Measurements from ENCODE around the gene ENOX1. TPM values are rescaled to one million over a fixed set of nuclear protein-coding genes. Genes with fewer than 3 reads are reported as not detected.
A peak's percentile ranks its signal among the peaks of the same experiment; 100 is the strongest.
"Not testable (repeated sequence)": the region's sequence is repeated elsewhere in the genome, so short reads cannot be mapped to it uniquely, and the experiment has no call there.

ENOX1 gene
- total RNA-seq, result 0.51 and 0.79 TPM in 2 replicates

DNA sequence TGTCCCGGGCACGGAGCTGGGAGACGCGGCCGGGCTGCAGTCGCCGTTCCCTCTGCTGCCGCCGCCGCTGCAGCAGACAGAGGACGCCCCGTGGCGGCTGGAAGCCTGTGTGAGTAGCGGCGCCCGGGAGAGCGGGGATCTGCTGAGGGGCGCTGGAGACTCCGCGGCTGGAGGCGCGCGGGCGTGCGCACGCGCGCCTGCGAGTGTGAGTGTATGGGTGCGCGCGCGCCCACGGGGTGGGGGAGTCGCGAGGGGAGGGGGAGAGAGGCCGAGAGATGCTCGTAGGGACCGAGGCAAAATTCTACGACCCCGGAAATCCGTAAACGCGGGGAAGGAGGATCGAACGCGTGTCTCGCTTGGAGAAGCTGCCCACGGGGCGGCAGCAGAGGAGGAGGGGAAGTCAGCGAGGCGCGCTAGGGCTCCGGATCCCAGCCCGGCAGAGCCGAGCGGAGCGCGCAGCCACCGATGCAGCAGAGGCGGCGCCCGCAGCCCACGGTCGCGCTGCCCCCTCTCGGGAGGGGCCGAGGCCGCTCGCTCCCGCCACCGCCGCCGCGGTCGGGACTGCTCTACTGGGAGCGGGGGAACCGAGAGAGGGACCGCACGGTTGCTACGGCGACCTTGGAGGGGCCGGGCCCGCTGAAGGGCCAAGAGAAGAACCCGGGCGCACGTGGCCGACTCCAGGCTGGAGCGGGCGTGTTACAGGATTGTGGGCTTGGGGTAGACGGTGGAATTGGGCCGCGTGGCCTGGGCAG, at the start of gene ENOX1:
Gene ENOX1 (minus strand): TSS at position 207 of the 752 bp plus-strand sequence.
- H3K27me3 ChIP-seq (ENCODE audit: control insufficient read depth, insufficient read depth, low read length), result no peaks in the 10 kb centered on the region
- DNase-seq (ENCODE audit: low read depth) (no peak), FAIRE-seq (no peak)
- TF ChIP-seq, protein P1, sequence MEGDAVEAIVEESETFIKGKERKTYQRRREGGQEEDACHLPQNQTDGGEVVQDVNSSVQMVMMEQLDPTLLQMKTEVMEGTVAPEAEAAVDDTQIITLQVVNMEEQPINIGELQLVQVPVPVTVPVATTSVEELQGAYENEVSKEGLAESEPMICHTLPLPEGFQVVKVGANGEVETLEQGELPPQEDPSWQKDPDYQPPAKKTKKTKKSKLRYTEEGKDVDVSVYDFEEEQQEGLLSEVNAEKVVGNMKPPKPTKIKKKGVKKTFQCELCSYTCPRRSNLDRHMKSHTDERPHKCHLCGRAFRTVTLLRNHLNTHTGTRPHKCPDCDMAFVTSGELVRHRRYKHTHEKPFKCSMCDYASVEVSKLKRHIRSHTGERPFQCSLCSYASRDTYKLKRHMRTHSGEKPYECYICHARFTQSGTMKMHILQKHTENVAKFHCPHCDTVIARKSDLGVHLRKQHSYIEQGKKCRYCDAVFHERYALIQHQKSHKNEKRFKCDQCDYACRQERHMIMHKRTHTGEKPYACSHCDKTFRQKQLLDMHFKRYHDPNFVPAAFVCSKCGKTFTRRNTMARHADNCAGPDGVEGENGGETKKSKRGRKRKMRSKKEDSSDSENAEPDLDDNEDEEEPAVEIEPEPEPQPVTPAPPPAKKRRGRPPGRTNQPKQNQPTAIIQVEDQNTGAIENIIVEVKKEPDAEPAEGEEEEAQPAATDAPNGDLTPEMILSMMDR (IDR thresholded peaks at IDR 0.05; ENCODE audit: insufficient read depth, low read length, severe bottlenecking), result peak; percentile 1
- no peaks in the 10 kb centered on the region for H3K36me3 ChIP-seq (ENCODE audit: control insufficient read depth, insufficient read depth, low read length)
- peak within 1 kb of the TSS; percentile 61 for H3K4me3 ChIP-seq (ENCODE audit: low read depth, low read length)

DNA sequence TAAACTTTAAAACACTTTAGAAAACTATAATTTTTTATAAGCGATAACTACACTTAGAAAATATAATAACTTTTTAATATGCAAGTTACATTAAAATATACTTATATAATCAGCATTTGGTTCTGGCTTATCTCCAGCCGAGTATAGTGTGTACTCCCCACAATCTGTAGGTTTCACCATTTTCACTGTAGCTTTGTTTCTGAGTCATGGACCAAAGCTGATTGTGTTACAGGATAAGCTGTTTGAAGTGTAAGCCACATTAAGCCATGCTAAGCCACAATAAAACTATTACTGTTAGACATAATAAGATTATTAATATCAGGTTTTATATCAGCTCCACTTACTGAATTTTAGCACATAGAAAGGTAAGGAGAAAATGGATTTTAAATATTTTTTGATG, 48.9 kb upstream of the ENOX1 start:
- FAIRE-seq, result no peak
- TF ChIP-seq, protein P1 (IDR thresholded peaks at IDR 0.05; ENCODE audit: insufficient read depth, low read length, severe bottlenecking), result no peak
- peak; percentile 43 for DNase-seq (ENCODE audit: low read depth)
- Histone ChIP-seq H3K36me3 (ENCODE audit: control insufficient read depth, insufficient read depth, low read length) (no peaks in the 10 kb centered on the region), H3K4me3 (ENCODE audit: low read depth, low read length) (no peak overlapping the region), H3K27me3 (ENCODE audit: control insufficient read depth, insufficient read depth, low read length) (no peaks in the 10 kb centered on the region)

DNA sequence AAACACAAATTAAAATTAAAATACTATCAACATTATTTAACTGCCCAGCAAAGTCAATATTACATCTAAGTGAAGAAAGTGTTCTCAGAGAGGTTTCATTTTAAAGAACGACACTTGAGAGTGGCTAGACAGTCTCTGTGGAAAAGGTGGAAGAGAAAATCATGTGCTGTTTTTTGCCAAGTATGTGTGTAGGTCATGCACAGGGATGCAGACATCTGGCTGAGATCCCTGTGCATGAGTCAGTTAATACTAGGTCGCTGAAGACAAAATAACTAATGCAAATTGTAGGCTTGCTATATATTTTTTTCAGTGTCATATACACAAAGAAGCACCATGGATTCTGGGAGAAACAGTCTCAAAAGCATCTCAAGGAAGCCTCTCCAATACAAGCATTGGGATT, 44.3 kb upstream of the ENOX1 start:
- Histone ChIP-seq H3K36me3 (ENCODE audit: control insufficient read depth, insufficient read depth, low read length) (no peaks in the 10 kb centered on the region), H3K27me3 (ENCODE audit: control insufficient read depth, insufficient read depth, low read length) (no peaks in the 10 kb centered on the region), H3K4me3 (ENCODE audit: low read depth, low read length) (no peak overlapping the region)
- DNase-seq (ENCODE audit: low read depth), result no peak
- TF ChIP-seq, protein P1 (IDR thresholded peaks at IDR 0.05; ENCODE audit: insufficient read depth, low read length, severe bottlenecking), result no peak
- FAIRE-seq, result no peak

DNA sequence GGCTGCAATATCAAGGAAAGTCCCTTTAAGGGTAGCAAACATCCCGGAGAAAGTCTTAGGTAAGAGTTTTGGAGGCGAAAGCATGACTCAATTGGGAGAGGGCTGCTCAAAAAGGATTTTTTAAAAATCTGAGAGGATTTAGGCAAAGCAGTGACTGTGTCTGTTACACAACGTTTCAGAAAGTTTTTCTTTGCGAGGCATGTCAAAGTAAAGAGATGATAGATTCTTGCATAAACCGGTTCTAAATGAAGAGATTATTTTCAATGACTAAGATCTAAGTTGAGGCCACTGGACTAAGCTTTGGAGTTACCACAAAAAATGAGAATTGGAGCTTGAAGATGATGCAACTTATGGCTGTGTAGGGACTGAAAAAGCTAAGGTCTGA, 43.7 kb upstream of the ENOX1 start:
- DNase-seq (ENCODE audit: low read depth), result peak; percentile 21
- no peaks in the 10 kb centered on the region for H3K36me3 ChIP-seq (ENCODE audit: control insufficient read depth, insufficient read depth, low read length)
- no peak overlapping the region for H3K4me3 ChIP-seq (ENCODE audit: low read depth, low read length)
- FAIRE-seq, result no peak
- TF ChIP-seq, protein P1 (IDR thresholded peaks at IDR 0.05; ENCODE audit: insufficient read depth, low read length, severe bottlenecking), result no peak
- H3K27me3 ChIP-seq (ENCODE audit: control insufficient read depth, insufficient read depth, low read length), result no peaks in the 10 kb centered on the region

DNA sequence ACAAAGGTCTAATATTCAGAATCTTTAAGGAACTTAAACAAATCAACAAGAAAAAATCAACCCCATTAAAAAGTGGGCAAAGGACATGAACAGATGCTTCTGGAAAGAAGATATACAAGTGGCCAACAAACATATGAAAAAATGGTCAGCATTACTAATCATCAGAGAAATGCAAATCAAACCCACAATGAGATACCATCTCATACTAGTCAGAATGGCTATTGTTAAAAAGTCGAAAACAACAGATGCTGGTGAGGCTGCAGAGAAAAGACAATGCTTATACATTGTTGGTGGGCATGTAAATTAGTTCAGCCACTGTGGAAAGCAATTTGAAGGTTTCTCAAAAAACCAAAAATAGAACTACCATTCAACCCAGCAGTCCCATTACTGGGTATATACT, 37.9 kb upstream of the ENOX1 start:
- DNase-seq (ENCODE audit: low read depth), result peak; percentile 27
- not testable (repeated sequence) for FAIRE-seq; H3K4me3 ChIP-seq (ENCODE audit: low read depth, low read length); H3K27me3 ChIP-seq (ENCODE audit: control insufficient read depth, insufficient read depth, low read length); H3K36me3 ChIP-seq (ENCODE audit: control insufficient read depth, insufficient read depth, low read length)

DNA sequence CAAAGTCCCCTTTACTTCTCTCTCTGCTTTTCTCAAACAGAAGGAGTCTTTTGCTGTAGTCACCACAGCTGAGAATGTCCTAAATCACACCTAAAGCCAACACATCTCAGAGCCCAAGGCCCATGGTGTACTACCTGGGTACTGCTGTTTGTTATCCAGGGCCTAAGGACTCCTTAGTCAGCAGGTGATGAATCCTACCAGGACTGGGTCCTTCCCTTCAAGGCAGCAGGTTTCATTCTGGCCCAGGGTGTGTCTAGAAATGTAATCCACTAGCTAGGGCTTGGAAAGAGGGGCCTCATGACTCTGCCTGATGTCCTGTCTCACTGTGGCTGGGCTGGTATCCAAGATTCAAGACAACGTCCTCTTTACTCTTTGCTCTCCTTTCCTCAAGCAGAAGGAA, 36.2 kb upstream of the ENOX1 start:
- TF ChIP-seq, protein P1 (IDR thresholded peaks at IDR 0.05; ENCODE audit: insufficient read depth, low read length, severe bottlenecking), result no peak
- Histone ChIP-seq H3K4me3 (ENCODE audit: low read depth, low read length) (no peak overlapping the region), H3K27me3 (ENCODE audit: control insufficient read depth, insufficient read depth, low read length) (no peaks in the 10 kb centered on the region), H3K36me3 (ENCODE audit: control insufficient read depth, insufficient read depth, low read length) (no peaks in the 10 kb centered on the region)
- DNase-seq (ENCODE audit: low read depth) (peak; percentile 8), FAIRE-seq (no peak)

Measured in bronchial epithelial cell (primary cell).